HFF-Myc (cell line): Measurements from ENCODE around the gene GAK.

Experiments
- DNase-seq: peaks from one replicate; pipeline ENCODE4 v3.0.0-alpha.2; 2011; ENCODE audit warnings: low read depth; ENCODE audit errors: extremely low read depth
- H3K4me3 ChIP-seq: replicated peaks from 2 replicates; pipeline ENCODE4 v1.5.1; 2011; ENCODE audit warnings: low read depth, mild to moderate bottlenecking, control low read depth, low read length
- TF ChIP-seq, protein P1 (sequence below): IDR thresholded peaks from 2 replicates; pipeline ENCODE4 v1.5.1; 2012; ENCODE audit warnings: mild to moderate bottlenecking, low read depth, low read length, control low read depth; ENCODE audit errors: missing control alignments

Gene GAK

DNA sequence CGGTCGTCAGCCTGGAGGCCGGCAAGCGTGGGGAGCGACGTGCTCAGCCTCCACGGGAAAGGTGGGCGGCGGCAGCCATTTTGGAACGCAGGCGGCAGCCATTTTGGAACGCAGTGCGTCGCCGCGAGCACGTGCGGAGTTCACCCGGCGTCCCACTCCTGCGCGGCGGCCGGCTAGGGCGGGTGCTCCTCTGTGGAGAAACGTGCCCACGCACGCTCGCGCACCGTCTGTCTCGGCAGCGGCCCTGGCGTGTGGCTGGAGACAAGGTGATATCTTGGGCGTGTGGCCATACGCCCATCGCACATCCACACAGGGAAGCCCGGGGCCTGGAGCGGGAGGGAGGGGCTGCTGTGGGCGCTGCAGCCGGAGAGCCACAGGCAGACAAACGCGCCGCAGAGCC lies 127.3 kb downstream of the GAK start:
- TF ChIP-seq, protein P1, sequence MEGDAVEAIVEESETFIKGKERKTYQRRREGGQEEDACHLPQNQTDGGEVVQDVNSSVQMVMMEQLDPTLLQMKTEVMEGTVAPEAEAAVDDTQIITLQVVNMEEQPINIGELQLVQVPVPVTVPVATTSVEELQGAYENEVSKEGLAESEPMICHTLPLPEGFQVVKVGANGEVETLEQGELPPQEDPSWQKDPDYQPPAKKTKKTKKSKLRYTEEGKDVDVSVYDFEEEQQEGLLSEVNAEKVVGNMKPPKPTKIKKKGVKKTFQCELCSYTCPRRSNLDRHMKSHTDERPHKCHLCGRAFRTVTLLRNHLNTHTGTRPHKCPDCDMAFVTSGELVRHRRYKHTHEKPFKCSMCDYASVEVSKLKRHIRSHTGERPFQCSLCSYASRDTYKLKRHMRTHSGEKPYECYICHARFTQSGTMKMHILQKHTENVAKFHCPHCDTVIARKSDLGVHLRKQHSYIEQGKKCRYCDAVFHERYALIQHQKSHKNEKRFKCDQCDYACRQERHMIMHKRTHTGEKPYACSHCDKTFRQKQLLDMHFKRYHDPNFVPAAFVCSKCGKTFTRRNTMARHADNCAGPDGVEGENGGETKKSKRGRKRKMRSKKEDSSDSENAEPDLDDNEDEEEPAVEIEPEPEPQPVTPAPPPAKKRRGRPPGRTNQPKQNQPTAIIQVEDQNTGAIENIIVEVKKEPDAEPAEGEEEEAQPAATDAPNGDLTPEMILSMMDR: no peak
- DNase-seq: no peak
- H3K4me3 ChIP-seq: no peak overlapping the region

DNA sequence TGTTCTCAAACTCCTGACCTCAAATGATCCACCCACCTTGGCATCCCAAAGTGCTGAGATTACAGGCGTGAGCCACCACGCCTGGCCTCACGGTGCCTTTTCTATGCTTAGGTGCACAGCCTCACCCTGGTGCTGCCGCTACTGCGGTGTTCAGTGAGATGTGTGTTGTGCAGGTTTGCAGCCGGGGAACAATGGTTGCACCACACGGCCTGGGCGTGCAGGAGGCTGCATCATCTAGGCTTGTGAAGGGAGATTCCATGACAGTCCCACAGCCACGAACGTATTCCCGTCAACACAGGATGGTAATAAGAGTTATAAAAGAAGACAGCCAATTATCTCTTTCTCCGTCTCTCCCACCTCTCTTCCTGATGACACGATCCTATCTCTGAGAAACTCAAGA lies 128.2 kb downstream of the GAK start:
- DNase-seq: no peak
- TF ChIP-seq, protein P1: no peak
- H3K4me3 ChIP-seq: no peak overlapping the region

DNA sequence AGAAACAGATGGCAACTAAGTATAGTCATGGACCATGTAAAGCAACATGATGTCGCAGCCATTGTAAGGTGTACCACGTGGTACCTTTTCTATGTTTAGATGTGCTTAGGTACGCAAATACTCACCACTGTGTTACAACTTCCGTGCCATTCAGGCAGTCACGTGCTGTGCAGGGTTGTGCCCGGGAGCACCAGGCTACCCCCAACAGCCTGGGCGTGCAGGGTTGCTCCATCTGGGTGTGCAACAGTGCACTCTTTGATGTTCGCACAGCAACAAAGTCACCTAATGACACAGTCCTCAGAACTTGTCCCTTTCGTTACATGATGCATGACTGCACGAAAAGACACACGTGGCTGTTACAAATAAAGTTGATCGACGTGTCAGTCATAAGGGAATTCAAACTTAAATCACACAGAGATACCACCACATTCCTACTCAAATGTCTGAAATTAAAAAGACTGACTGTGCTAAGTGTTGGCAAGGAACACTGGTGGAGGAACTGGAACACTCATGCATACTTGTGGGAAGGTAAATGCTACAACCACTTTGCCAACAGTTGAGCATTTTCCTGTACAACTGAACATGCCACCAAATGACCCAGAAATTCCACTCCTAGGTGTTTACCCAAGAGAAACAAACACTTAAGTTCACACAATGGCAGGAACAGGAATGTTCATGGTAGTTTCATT lies 130.5 kb downstream of the GAK start:
- H3K4me3 ChIP-seq: no peak overlapping the region
- DNase-seq: no peak

More for the DNA sequence above, 130.5 kb downstream of the GAK start:
- TF ChIP-seq, protein P1: no peak
